ENCODE measurements around the gene AK1. TPM values are rescaled to one million over a fixed set of nuclear protein-coding genes. Genes with fewer than 3 reads are reported as not detected.

Gene AK1
- total RNA-seq, 1 experiment from 2014 or later = 31.6 TPM

DNA sequence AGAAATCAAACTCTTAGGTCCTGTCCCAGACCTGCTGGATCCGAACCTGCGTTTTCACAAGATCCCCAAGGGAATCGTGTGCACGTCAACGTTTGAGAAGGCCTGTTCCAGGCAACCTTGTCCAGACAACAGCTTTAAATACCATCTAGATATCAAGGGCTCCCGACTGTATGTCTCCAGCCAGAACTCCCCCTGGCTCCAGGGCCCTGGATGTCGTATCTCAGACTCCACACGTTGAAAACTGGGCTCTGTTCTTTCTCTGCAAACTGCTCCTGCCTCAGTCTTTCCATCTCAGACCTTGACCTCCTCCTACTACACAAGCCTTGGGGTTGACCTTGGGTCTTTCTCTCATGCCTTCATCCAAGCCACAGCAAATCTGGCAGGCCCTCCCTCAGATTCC, 17.2 kb downstream of the AK1 start:
- no peak for DNase-seq
- Histone ChIP-seq H3K27ac (ENCODE audit: insufficient read length, low read depth, low read length) (no peak overlapping the region), H2AK5ac (ENCODE audit: insufficient read length, low read length) (no peak overlapping the region), H3K18ac (ENCODE audit: insufficient read length, low read depth, low read length) (no peak overlapping the region), H4K5ac (ENCODE audit: insufficient read length, low read depth, low read length) (no peak overlapping the region), H3K79me1 (ENCODE audit: insufficient read depth, low read depth, low read length, poor library complexity, severe bottlenecking) (no peaks in the 10 kb centered on the region), H2BK5ac (ENCODE audit: insufficient read length, low read length) (no peak overlapping the region), H3K23ac (ENCODE audit: insufficient read length, low read depth, low read length) (no peak overlapping the region), H3K4me2 (ENCODE audit: insufficient read depth, insufficient read length, low read length) (no peak overlapping the region), H2BK120ac (ENCODE audit: low read depth, low read length, poor library complexity, severe bottlenecking) (no peak overlapping the region), H3T11ph (ENCODE audit: low read length) (no peak overlapping the region), H3K9ac (ENCODE audit: extremely low read depth, insufficient read length, low read length) (no peak overlapping the region), H3K79me2 (ENCODE audit: insufficient read depth, low read length) (no peaks in the 10 kb centered on the region), H4K8ac (replicated peaks; ENCODE audit: insufficient read length, low read depth, low read length) (no peak overlapping the region), H3K4ac (ENCODE audit: low read depth, low read length) (no peak overlapping the region), H4K20me1 (ENCODE audit: control insufficient read depth, insufficient read depth, insufficient read length) (no peaks in the 10 kb centered on the region), H2BK20ac (ENCODE audit: low read depth, low read length, poor library complexity, severe bottlenecking) (no peak overlapping the region), H2AFZ (ENCODE audit: low read length) (no peak overlapping the region), H2BK12ac (ENCODE audit: insufficient read length, low read depth, low read length) (no peak overlapping the region), H3K14ac (ENCODE audit: insufficient read depth, low read length) (no peak overlapping the region), H3K23me2 (ENCODE audit: insufficient read length, low read depth, low read length, poor library complexity, severe bottlenecking) (peaks cover 3% of the 10 kb centered on the region), H3K56ac (ENCODE audit: insufficient read length, low read depth, low read length) (no peak overlapping the region), H3K27me3 (ENCODE audit: insufficient read depth, low read length) (no peaks in the 10 kb centered on the region), H3K9me3 (ENCODE audit: control insufficient read depth, low read depth, low read length) (no peaks in the 10 kb centered on the region), H3K4me1 (ENCODE audit: insufficient read depth, low read length) (no peaks in the 10 kb centered on the region), H2BK15ac (ENCODE audit: low read depth, low read length) (no peak overlapping the region), H4K91ac (ENCODE audit: insufficient read length, low read depth, low read length) (no peak overlapping the region)
- Mint-ChIP-seq H3K36me3 (ENCODE audit: insufficient read depth in 1 of 3, low read depth in 3 of 3) (no peaks in the 10 kb centered on the region), H3K27me3 (ENCODE audit: low read depth) (no peaks in the 10 kb centered on the region; the same call in none of the 2 replicates), H3K4me3 (no peak overlapping the region), H3K9me3 (no peaks in the 10 kb centered on the region), H3K27ac (no peak overlapping the region; a peak in 1 of 7 replicates), H3K4me1 (peaks cover 7 to 12% of the 10 kb centered on the region in 2 experiments)
- WGBS (ENCODE audit: extremely low coverage, insufficient read length, low lambda C conversion rate) = no CpG with 5 or more reads among the region's 8 CpGs
- TF ChIP-seq, protein P1, sequence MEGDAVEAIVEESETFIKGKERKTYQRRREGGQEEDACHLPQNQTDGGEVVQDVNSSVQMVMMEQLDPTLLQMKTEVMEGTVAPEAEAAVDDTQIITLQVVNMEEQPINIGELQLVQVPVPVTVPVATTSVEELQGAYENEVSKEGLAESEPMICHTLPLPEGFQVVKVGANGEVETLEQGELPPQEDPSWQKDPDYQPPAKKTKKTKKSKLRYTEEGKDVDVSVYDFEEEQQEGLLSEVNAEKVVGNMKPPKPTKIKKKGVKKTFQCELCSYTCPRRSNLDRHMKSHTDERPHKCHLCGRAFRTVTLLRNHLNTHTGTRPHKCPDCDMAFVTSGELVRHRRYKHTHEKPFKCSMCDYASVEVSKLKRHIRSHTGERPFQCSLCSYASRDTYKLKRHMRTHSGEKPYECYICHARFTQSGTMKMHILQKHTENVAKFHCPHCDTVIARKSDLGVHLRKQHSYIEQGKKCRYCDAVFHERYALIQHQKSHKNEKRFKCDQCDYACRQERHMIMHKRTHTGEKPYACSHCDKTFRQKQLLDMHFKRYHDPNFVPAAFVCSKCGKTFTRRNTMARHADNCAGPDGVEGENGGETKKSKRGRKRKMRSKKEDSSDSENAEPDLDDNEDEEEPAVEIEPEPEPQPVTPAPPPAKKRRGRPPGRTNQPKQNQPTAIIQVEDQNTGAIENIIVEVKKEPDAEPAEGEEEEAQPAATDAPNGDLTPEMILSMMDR (conservative IDR thresholded peaks at IDR 0.05) = no peak

All from H9 (cell line).